Left ventricle myocardium inferior (tissue), 1 donor: ENCODE data around the gene AVEN. TPM values are rescaled to one million over a fixed set of nuclear protein-coding genes. Genes with fewer than 3 reads are reported as not detected.

Experiments
- DNase-seq: peaks from one replicate; pipeline ENCODE4 v3.0.0-alpha.2; 2020
- H3K27ac ChIP-seq: fragments of 200-600 bp; replicated peaks from 2 replicates; pipeline ENCODE4 v1.8.0; 2021
- H3K27me3 ChIP-seq: fragments of 200-600 bp; 2 replicates; pipeline ENCODE4 v1.8.0; 2021; ENCODE audit warnings: low read depth
- H3K36me3 ChIP-seq: fragments of 200-600 bp; 2 replicates; pipeline ENCODE4 v1.8.0; 2021
- H3K4me1 ChIP-seq: fragments of 200-600 bp; 2 replicates; pipeline ENCODE4 v1.8.0; 2021
- H3K4me3 ChIP-seq: fragments of 200-600 bp; 2 replicates; pipeline ENCODE4 v1.8.0; 2021; ENCODE audit warnings: mild to moderate bottlenecking, moderate library complexity
- H3K9me3 ChIP-seq: fragments of 200-600 bp; replicated peaks from 2 replicates; pipeline ENCODE4 v1.8.0; 2021
- CTCF ChIP-seq: fragments of 200-600 bp; IDR thresholded peaks from 2 replicates; pipeline ENCODE4 v1.8.0; 2021; ENCODE audit warnings: antibody characterized with exemption, mild to moderate bottlenecking, borderline replicate concordance
- intact Hi-C: fragments of 100-400 bp; cut with micrococcal nuclease; formaldehyde crosslinking; loops from one replicate; pipeline ENCODE4 v1.11.0; 2022
- total RNA-seq: library from RNA; stranded (reverse); fragmentation: NEBNext Ultra II Directional; extraction: Animal tissue kit (Norgen Biotek cat#: 25700); gene quantifications from one replicate; pipeline ENCODE4 v1.2.1, GENCODE V29; 2021
- donor health status: DM: no; HTN: yes; CAD: no; lungs with severe emphysema.

The AVEN gene
- total RNA-seq, 1 donor from 2014 or later = 25.3 TPM

GRCh38 chr15:34076785-34077184 is 37.8 kb upstream of the AVEN start:
- no peak overlapping the region for H3K27ac ChIP-seq
- no peak for DNase-seq
- no peak for TF ChIP-seq CTCF
- intact Hi-C loops = no loop called here
- no peaks in the 10 kb centered on the region for H3K4me1 ChIP-seq
- no peak overlapping the region for H3K4me3 ChIP-seq
- H3K9me3 ChIP-seq = no peaks in the 10 kb centered on the region
- H3K27me3 ChIP-seq = no peaks in the 10 kb centered on the region
- peaks cover 2% of the 10 kb centered on the region for H3K36me3 ChIP-seq

- no peak for TF ChIP-seq CTCF
- Histone ChIP-seq H3K36me3 (no peaks in the 10 kb centered on the region), H3K9me3 (no peaks in the 10 kb centered on the region), H3K27me3 (no peaks in the 10 kb centered on the region), H3K4me1 (no peaks in the 10 kb centered on the region), H3K27ac (no peak overlapping the region), H3K4me3 (no peak overlapping the region)
- no peak for DNase-seq
- intact Hi-C loops = no loop called here
Observed at GRCh38 chr15:34070003-34070402, 31.0 kb upstream of the AVEN start.

- H3K27ac ChIP-seq = no peak overlapping the region
- intact Hi-C loops = no loop called here
- H3K4me1 ChIP-seq = no peaks in the 10 kb centered on the region
- no peak overlapping the region for H3K4me3 ChIP-seq
- DNase-seq = no peak
- no peaks in the 10 kb centered on the region for H3K9me3 ChIP-seq
- TF ChIP-seq CTCF = no peak
- no peaks in the 10 kb centered on the region for H3K36me3 ChIP-seq
- no peaks in the 10 kb centered on the region for H3K27me3 ChIP-seq
Observed at GRCh38 chr15:34065941-34066340, 26.9 kb upstream of the AVEN start.

GRCh38 chr15:34065261-34065660 is 26.3 kb upstream of the AVEN start:
- intact Hi-C loops = no loop called here
- H3K9me3 ChIP-seq = no peaks in the 10 kb centered on the region
- no peak for TF ChIP-seq CTCF

GRCh38 chr15:34064438-34064837 is 25.4 kb upstream of the AVEN start:
- no peak for TF ChIP-seq CTCF
- Histone ChIP-seq H3K9me3 (no peaks in the 10 kb centered on the region), H3K27ac (no peak overlapping the region), H3K27me3 (no peaks in the 10 kb centered on the region), H3K4me1 (no peaks in the 10 kb centered on the region), H3K4me3 (no peak overlapping the region), H3K36me3 (no peaks in the 10 kb centered on the region)
- intact Hi-C loops = loop anchor here (5.0 kb wide), 1 partner anchor 148 kb away; the partner anchor contains the start of gene KATNBL1
- no peak for DNase-seq

More at GRCh38 chr15:34065261-34065660, 26.3 kb upstream of the AVEN start:
- no peak overlapping the region for H3K4me3 ChIP-seq
- no peaks in the 10 kb centered on the region for H3K27me3 ChIP-seq
- DNase-seq = no peak
- H3K36me3 ChIP-seq = no peaks in the 10 kb centered on the region
- H3K27ac ChIP-seq = no peak overlapping the region
- no peaks in the 10 kb centered on the region for H3K4me1 ChIP-seq
